ENCODE measurements around the gene LSM2. TPM values are rescaled to one million over a fixed set of nuclear protein-coding genes. Genes with fewer than 3 reads are reported as not detected.

Gene LSM2
- total RNA-seq, 1 donor from 2014 or later = 61.3 TPM

DNA sequence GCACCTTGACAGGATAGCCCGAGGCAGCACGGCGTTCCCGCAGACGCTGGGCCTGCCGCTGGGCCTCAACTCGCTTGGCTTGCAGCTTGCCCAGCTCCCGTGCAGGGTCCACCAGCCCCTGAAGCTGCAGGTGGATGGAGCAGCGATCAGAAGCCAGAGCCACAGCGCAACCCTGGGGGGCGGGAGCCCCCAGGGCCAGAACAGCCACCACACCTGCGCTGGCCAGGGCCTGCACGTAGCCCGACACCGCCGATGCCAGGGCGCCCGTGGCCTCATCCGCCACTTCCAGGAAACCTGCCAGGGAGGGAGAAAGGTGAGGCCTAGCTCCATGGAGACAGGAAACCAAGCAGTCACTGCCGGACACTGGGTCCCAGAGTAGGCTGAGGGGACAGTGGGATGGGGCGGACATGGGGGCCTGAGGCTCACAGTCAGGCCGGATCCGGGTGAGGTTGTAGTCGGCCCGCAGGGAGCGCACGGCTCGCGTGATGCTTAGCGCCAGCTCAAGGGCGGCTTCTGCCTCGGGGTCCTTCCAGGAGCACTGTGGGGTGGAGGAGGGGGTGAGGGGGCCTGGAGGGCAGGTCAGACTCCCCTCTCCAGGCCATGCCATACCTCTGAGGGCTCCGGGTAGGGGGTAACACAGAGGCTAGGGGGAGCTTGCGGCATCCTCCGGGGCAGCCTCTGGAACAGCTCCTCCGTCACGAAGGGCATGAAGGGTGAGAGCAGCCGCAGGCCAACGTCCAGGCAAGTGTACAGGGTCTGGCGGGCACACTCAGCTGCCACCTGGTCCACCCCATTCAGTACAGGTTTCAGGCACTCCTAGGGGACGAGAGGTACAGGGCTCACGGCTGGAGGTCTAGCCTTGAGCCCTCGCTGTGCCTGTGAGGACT lies 27.5 kb downstream of the LSM2 start:
- TF ChIP-seq, protein P1, sequence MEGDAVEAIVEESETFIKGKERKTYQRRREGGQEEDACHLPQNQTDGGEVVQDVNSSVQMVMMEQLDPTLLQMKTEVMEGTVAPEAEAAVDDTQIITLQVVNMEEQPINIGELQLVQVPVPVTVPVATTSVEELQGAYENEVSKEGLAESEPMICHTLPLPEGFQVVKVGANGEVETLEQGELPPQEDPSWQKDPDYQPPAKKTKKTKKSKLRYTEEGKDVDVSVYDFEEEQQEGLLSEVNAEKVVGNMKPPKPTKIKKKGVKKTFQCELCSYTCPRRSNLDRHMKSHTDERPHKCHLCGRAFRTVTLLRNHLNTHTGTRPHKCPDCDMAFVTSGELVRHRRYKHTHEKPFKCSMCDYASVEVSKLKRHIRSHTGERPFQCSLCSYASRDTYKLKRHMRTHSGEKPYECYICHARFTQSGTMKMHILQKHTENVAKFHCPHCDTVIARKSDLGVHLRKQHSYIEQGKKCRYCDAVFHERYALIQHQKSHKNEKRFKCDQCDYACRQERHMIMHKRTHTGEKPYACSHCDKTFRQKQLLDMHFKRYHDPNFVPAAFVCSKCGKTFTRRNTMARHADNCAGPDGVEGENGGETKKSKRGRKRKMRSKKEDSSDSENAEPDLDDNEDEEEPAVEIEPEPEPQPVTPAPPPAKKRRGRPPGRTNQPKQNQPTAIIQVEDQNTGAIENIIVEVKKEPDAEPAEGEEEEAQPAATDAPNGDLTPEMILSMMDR (IDR thresholded peaks at IDR 0.05) = no peak
- Histone ChIP-seq H3K4me1 (peaks cover 0 to 6% of the 10 kb centered on the region in 2 donors), H3K4me3 (no peak overlapping the region), H3K9me3 (no peaks in the 10 kb centered on the region), H3K27me3 (no peaks in the 10 kb centered on the region), H3K36me3 (peaks cover 52 to 60% of the 10 kb centered on the region in 2 donors), H3K27ac (no peak overlapping the region)
- no peak for DNase-seq (ENCODE audit: low spot score in 2 of 2)
- intact Hi-C loops (cut with DNase I) = no loop called here

DNA sequence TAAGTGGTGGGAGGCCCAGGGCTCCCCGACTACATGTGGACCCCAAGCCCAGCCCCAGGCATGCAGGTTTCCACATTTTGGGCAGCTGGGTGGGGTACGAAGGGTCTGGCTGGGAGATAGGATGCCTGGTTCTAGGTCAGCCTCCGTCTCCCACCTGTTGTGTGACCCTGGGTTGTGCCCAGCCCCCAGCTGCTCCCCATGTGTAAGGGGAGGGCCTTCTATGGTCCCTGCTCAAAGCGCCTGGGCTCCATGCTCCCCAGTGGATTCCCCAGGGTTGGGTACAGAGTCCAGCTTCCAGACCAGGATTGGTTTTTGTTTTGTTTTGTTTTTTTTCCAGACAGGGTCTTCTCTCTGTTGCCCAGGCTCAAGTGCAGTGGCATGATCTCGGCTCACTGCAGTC lies 28.6 kb downstream of the LSM2 start:
- intact Hi-C loops (cut with DNase I) = no loop called here
- TF ChIP-seq, protein P1 (IDR thresholded peaks at IDR 0.05) = no peak
- H3K36me3 ChIP-seq = peaks cover 42 to 50% of the 10 kb centered on the region in 2 donors
- no peaks in the 10 kb centered on the region for H3K27me3 ChIP-seq
- H3K4me3 ChIP-seq = no peak overlapping the region
- H3K9me3 ChIP-seq = no peaks in the 10 kb centered on the region
- H3K27ac ChIP-seq = no peak overlapping the region
- DNase-seq (ENCODE audit: low spot score in 2 of 2) = no peak
- peaks cover 0 to 6% of the 10 kb centered on the region in 2 donors for H3K4me1 ChIP-seq

DNA sequence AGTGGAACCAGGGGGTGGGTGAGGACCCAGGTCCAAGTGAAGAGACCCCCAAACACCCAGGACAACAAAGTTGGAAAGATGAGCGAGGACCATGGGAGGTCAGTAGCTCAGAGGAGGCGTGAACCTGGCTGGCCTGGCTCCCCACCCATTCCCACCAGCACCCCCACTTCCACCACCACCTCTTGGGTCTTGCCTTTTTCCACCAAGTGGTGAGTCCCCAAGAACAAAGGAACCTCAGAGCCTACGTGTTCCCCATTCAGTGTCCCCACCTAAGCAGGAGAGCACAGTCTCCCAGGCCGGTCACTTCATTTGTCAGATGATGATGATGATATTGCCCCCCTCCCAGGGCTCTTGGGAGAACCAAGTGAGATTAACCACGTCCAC lies 29.1 kb downstream of the LSM2 start:
- no peak for DNase-seq (ENCODE audit: low spot score in 2 of 2)
- H3K36me3 ChIP-seq = peaks cover 37 to 45% of the 10 kb centered on the region in 2 donors
- H3K27me3 ChIP-seq = no peaks in the 10 kb centered on the region
- TF ChIP-seq, protein P1 (IDR thresholded peaks at IDR 0.05) = no peak
- peaks cover 0 to 6% of the 10 kb centered on the region in 2 donors for H3K4me1 ChIP-seq
- no peak overlapping the region for H3K4me3 ChIP-seq
- intact Hi-C loops (cut with DNase I) = no loop called here
- H3K27ac ChIP-seq = no peak overlapping the region
- no peaks in the 10 kb centered on the region for H3K9me3 ChIP-seq

DNA sequence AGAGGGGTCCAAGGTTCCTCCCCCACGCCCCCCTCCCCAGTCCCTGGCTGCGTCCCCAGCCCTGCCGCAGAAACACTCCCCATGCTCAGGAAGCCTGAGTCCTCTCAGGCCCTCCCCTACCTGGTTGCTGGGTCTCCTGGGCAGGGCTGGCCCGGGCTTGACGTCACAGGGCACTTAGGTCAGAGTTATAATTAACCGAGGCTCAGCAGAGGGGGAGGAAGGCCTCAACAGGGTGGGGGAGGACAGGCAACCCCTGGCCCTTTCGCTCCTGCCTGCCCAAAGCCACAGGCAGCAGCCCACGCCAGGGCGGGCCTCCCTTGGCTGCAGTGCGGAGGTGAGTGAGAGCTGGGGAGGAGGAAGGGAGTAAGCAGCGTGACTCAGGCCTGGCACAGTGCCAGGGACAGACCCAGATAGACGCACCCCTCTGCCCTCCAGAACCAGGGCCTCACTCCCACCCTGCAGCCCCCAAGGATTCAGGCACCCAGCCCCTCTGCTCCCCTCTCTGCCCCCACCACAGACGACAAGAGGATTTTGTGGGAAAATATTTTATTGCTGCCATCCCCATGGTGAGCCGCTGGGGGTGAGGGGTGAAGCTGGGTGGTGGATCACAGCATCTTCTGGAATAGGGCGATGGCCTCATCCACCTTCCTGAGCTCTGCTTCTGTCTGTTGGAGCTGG lies 29.6 kb downstream of the LSM2 start, which contains the start of gene VWA7:
Gene VWA7 (minus strand): TSS at position 340 of the 678 bp plus-strand sequence. CDS start 549 bp downstream, outside the sequence.
- Histone ChIP-seq H3K27ac (no peak within 1 kb of the TSS), H3K4me1 (peaks cover 0 to 6% of the 10 kb centered on the region in 2 donors), H3K27me3 (no peaks in the 10 kb centered on the region), H3K9me3 (no peaks in the 10 kb centered on the region), H3K36me3 (peaks cover 32 to 39% of the 10 kb centered on the region in 2 donors), H3K4me3 (no peak within 1 kb of the TSS)
- DNase-seq (ENCODE audit: low spot score in 2 of 2) = peak in 1 of 2 donors; percentile 73
- intact Hi-C loops (cut with DNase I) = no loop called here
- TF ChIP-seq, protein P1 (IDR thresholded peaks at IDR 0.05) = no peak

DNA sequence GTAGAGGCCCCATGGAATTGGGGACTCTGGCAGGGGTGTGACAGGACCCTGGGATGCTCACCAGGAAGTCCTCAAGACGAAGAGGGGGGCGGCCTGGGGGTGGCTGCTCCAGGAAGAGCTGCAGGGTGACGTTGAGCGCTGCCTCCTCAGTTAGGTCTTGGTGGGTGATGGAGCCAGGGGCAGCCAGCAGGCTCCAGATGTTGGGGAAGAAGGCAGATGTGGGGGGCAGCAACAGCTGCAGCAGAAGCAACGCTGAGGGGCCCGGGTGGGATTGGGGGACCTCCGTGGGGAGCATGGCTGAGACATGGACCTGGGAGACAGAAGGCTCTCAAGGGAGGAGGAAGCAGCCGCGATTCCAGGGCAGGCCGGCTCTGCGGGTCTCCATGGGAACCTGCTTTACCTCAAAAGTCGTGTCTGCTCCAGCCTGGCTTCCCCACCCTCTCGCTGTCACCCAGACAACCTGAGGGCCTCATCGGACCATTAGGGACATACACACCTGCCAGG lies 30.2 kb downstream of the LSM2 start:
- H3K4me1 ChIP-seq = peaks cover 0 to 6% of the 10 kb centered on the region in 2 donors

More for the DNA sequence above, 30.2 kb downstream of the LSM2 start:
- no peak overlapping the region for H3K4me3 ChIP-seq
- no peaks in the 10 kb centered on the region for H3K9me3 ChIP-seq
- no peak for DNase-seq (ENCODE audit: low spot score in 2 of 2)
- peaks cover 26 to 33% of the 10 kb centered on the region in 2 donors for H3K36me3 ChIP-seq
- TF ChIP-seq, protein P1 (IDR thresholded peaks at IDR 0.05) = no peak
- H3K27ac ChIP-seq = no peak overlapping the region
- intact Hi-C loops (cut with DNase I) = no loop called here
- H3K27me3 ChIP-seq = no peaks in the 10 kb centered on the region

Measured in ascending aorta (tissue), 2 donors.